Measurements from ENCODE around the gene STIL.

The STIL gene

DNA sequence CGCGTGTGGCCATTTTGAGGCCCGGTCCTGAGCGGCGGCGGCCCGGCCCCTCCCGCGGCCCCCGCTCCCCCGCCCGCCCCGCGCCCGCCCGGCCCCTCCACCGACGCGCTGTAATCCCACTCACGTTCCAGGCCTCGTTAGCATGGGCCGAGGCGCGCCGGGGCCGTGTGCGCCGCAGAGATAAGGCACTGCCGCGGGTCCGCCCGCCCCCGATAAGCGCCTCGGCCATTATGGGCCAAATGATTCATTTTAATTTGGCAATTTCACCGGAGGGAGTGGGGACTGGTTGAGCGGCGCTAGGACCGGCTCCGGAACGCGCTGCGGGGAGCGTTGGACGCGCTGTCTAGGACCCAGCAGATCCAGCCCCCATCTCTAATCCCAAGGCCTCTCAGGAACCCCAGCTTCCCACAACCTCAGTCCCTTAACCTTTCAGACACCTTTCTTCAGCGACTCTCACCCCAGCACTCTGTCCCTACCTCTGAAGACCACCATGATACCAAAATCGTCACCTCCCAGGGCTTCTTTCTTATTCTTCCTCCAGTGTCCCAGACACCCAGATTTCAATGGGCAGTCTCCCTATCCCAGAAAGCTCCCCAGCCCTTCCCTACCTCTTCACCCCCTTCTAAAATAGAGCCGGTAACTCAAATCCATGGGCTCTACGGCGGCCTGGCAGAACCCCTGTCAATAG is 81.6 kb downstream of the STIL start, which contains the start of gene TAL1:
TAL1 (minus strand) TSS at position 39 of the 688 bp plus-strand sequence. CDS start 6,337 bp downstream, outside the sequence.
- no peak for DNase-seq

- peak; percentile 22 to 25 for DNase-seq
These were observed 82.4 kb downstream of the STIL start for GRCh38 chr1:47231301-47232186.

DNA sequence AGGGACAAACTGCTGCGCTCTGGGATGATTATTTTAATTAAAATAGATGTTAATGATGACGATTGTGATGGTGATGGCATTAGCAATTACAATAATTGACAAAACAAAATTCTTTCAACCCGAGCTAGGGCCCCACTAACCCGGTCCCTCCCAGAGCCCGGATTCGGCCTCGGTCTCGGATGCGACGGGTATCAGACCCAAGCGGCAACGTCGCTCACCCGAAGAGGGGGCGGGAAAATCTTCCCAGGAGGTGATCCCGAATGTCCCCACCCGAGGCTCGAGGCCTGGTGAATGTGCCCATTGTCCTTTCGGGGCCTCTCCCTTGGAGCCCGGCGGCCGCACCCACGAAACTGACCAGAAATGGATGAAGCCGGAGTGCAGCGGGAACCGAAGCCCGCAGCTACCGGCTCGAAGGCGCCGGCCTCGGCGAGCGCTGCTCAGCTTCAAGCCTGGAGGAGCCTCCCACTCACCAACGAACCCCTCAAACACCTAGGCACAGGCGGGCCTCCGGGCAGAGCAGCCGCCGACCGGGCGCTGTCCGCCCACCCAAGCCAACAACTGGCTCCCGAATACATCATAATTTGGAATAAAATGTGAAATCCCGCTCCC is 83.2 kb downstream of the STIL start:
- DNase-seq = peak in 1 of 2 experiments; percentile 22

GRCh38 chr1:47229886-47230691 is 83.9 kb downstream of the STIL start:
- DNase-seq = no peak

GRCh38 chr1:47229031-47229885 is 84.7 kb downstream of the STIL start:
- DNase-seq = no peak

DNA sequence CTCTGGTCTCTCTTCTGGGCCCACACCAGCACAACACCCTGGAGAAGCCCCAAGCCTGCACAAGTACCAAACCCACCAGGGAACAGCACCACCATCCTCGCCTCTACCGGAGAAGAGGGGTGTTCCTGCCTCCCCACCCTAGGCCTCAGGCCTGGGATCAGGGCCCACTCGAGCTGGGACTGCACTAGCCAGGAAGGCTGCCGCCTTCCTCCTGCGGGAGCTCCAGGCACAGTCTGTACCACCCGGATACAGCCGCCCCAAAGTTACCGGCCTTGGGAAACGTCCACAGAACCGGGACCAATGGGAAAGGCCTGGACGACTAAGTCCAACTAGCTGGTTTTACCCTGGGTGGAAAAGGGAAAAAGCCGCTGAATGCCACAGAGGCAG is 85.3 kb downstream of the STIL start:
- no peak for DNase-seq

DNA sequence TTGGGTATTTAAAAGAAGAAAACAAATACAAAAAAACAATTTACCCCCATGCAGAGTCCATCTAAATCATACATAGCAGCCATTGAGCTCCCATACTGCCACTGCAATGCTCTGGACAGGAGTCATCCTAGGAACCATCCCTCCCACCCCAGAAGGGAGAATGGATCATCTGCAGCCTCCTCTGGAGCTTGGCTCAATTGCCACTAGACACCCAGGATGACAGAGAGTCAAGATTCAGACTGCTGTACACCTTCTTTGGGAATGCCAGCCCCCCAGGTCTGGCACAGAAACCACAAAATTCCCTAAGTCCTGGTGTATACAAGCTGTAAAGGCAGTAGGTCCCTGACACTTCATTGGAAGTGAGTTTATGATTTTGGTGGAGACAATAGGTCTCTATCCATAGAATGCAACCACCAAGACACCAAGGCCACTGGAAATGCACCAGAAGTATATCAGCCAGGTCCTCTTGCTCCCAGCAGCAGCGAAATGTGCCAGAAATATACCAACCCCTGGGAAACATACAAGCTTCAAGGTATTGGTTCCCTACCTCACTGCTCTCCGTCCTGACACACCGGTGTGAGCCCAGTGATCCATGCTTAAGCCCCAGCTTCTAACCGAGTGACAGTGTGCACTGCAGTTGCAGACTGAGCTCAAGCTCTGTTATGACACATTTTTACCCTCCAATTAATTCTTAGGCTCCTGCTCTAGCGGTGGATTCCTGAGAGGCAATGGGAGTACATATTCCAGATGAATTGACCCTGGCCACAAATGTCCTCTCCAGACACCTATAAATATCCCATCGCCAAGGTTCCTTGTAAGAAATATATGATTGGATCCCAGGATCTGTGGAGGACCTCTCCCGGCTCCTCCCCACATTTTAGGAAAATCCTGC is 86.4 kb downstream of the STIL start:
- DNase-seq = no peak

GRCh38 chr1:47226839-47227215 is 87.1 kb downstream of the STIL start:
- DNase-seq = no peak

DNA sequence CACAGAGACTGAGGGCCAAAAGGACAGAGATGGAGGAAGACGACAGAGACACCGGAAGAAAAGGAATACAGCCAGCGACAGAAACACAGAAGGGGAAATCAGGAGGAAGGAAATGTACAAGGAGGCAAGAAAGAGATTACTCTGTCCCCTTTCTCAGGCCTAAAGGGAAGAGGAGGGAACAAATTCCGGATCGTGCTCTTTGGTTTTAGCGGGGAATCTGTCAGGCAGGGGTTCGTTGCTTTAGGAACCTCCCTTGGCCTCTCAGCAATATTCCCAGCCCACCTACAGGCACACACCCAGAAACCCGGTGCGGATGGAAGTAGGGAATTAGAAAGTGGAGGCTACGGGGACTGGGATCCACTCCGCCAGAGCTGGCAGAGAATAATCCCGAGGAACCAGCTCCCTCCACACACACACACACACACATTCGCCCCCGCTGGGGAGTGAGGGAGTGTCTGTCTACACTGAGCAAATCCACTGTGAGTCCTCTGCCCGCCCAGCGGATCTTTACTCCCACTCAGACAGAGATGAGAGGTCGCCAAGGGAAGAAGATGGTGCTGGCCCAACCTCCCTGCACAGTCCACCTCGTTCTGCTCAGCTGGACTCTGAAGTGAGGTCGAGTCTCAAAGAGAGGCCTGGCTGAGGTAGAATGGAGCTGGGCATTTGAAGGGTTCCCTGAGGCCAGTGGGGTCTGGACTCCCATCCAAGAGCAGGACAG is 87.7 kb downstream of the STIL start:
- no peak for DNase-seq

DNA sequence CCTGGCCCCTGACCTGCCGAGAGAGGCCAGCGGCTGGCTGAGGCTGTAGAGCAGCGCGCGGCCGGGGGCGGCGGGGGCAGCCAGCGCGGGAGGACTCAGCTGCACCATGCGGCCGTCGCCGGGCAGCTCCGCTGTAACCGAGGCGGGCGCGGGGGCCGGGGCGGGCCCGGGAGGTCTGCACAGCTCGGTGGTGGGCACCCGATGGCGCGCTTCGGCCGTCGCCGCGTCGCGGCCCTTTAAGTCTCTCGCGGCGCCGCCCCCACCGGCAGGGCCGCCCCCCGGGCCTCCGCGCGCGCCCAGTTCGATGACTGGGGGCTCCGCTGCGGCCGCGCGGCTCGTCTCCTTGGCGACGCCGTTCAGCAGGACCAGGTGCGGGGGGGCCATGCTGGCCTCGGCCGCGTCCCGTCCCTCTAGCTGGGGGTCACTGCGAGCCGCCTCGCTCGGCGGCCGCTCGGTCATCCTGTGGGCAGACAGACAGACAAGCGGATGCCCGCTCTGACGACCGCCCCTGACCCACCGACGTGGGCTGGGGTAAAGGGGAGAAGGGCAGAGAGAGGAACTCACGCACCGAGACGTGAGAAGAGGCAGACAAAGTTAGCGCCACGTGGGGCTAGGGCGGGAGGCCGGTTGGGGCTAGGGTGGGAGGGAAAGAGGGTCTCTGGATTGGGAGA is 88.4 kb downstream of the STIL start:
- no peak for DNase-seq

- no peak for DNase-seq
These were observed 89.1 kb downstream of the STIL start for GRCh38 chr1:47224676-47225399.

DNA sequence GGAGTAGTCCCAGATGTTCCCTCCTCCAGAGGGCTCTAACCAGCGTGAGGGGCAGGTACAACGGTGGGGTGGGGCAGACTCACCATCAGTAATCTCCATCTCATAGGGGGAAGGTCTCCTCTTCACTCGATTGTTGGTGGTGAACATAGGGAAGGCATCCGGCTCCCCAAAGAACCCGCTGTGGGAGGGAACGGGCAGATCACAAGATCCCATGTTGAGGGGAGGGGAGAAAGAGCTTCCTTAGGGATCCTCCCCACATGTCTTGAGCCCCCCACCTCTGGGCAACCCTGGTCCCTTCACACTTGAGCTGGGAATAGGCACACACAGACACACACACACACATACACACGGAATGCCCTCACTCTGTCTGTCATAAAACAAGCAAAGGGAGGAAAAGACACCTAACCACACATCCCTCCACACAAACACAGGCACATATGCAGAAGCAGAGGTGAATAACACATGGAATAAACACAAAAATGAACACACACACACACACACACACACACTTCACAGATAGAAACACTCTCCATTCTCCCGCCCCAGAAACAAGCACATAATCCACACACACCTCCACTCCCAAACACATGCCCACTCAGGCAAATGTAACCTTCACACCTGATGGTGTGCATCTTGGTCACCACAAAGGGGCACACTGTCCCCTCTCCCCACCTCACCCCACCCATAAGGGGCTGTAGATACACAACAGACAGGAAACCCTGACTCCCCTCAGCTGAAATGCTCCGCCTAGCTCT is 89.8 kb downstream of the STIL start:
- DNase-seq = no peak

DNA sequence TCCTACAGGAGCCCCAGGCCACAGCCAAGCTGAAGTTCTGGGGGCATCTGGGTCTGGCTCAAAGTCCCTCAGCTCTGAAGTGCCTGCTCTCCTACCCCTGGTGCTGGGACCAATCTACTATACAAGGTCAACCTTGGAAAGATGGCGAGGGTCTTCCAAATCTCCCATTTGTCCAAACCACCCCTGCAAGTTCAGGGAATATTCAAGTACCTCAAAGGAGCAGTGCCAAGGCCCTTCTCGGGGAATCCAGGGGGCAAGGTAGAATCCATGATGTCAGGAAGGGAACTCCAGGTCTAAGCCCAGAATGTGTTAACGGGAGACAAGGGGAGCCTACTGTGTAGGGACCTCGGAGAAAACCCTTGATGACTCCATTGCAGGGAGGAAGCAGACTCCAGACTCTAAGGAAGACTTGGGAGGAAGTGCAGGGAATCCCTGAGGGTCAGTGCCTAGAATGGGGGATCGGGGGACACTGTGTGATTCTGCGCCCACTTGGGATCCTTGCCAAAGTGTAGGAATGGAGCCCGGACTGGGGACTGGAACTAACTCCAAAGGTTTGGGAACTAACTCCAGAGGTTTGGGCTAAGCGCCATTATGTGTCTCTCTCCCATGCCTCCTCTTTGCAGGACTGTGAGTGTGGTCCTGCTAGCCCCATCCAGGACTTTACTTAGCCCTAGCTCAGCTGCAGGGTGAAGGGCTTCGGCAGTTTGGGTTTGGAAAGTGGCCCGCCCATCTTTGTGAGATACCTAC is 90.6 kb downstream of the STIL start:
- DNase-seq = no peak

DNA sequence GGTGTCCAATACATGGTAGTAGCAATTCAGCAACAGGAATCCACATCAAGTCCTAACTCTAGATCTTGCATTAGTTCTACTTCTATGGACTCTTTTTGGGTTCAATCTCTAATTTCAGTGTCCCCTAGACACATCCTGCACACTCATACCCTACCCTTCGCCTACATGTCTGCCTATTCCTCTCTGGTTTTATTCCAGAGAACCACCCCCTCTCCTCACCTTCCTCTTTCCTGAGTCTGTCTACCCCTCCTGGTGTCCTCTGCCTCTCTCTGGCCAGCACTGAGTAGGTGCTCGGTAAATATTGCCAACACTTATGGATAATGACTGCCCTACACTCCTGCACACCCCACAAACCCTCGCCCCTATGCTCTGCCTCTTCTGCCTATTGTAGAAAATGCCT is 91.5 kb downstream of the STIL start:
- no peak for DNase-seq

- DNase-seq = no peak
These were observed 94.2 kb downstream of the STIL start for GRCh38 chr1:47219590-47220220.

- DNase-seq = no peak
These were observed 94.9 kb downstream of the STIL start for GRCh38 chr1:47219001-47219400.
